HEK293T (cell line): ENCODE results near the gene LNPK.
"Not testable (repeated sequence)": the region's sequence is repeated elsewhere in the genome, so short reads cannot be mapped to it uniquely, and the experiment has no call there.

Experiments
- CTCF ChIA-PET: fragments of 350-600 bp; formaldehyde crosslinking; extraction: SDS; loops from one replicate; lab custom pipeline; 2021; ENCODE audit warnings: antibody characterized with exemption, inconsistent platforms; lab: Yijun Ruan, JAX
- POLR2A ChIA-PET: fragments of 350-600 bp; formaldehyde crosslinking; extraction: SDS; loops from one replicate; lab custom pipeline; 2020; ENCODE audit warnings: antibody characterized with exemption, inconsistent platforms; lab: Yijun Ruan, JAX
- DNase-seq: peaks from one replicate; pipeline ENCODE4 v3.0.0; 2012; ENCODE audit warnings: mixed read lengths; ENCODE audit errors: extremely low spot score
- ARNT ChIP-seq: fragments of 450-650 bp; IDR thresholded peaks from 2 replicates; pipeline ENCODE4 v1.6.1; 2017; ENCODE audit warnings: mild to moderate bottlenecking
- BHLHE40 ChIP-seq: fragments of 450-650 bp; IDR thresholded peaks from 2 replicates; pipeline ENCODE4 v1.6.1; 2016; ENCODE audit warnings: mild to moderate bottlenecking, moderate library complexity, borderline replicate concordance
- CTBP1 ChIP-seq: fragments of 450-650 bp; IDR thresholded peaks from 2 replicates; pipeline ENCODE4 v1.6.1; 2016; ENCODE audit warnings: borderline replicate concordance
- ELF4 ChIP-seq: fragments of 450-650 bp; IDR thresholded peaks from 2 replicates; pipeline ENCODE4 v1.6.1; 2017; ENCODE audit warnings: antibody characterized with exemption
- FOXA1 ChIP-seq: fragments of 450-650 bp; IDR thresholded peaks from 2 replicates; pipeline ENCODE4 v1.6.1; 2016; ENCODE audit warnings: mild to moderate bottlenecking
- FOXK2 ChIP-seq: fragments of 450-650 bp; IDR thresholded peaks from 2 replicates; pipeline ENCODE4 v1.6.1; 2016; ENCODE audit warnings: mild to moderate bottlenecking
- FOXM1 ChIP-seq: fragments of 450-650 bp; IDR thresholded peaks from 2 replicates; pipeline ENCODE4 v1.6.1; 2017; ENCODE audit warnings: mild to moderate bottlenecking, borderline replicate concordance
- HDGF ChIP-seq: fragments of 450-650 bp; IDR thresholded peaks from 2 replicates; pipeline ENCODE4 v1.6.1; 2017; ENCODE audit warnings: antibody characterized with exemption, borderline replicate concordance
- L3MBTL2 ChIP-seq: fragments of 450-650 bp; conservative IDR thresholded peaks from 2 replicates; pipeline ENCODE4 v1.6.1; 2016; ENCODE audit warnings: mild to moderate bottlenecking
- LEF1 ChIP-seq: fragments of 450-650 bp; IDR thresholded peaks from 2 replicates; pipeline ENCODE4 v1.6.1; 2017; ENCODE audit warnings: mild to moderate bottlenecking, borderline replicate concordance
- NFRKB ChIP-seq: fragments of 450-650 bp; IDR thresholded peaks from 2 replicates; pipeline ENCODE4 v1.6.1; 2016; ENCODE audit warnings: mild to moderate bottlenecking, moderate library complexity
- SP1 ChIP-seq: fragments of 450-650 bp; IDR thresholded peaks from 2 replicates; pipeline ENCODE4 v1.6.1; 2017
- SUZ12 ChIP-seq: fragments of 450-650 bp; IDR thresholded peaks from 2 replicates; pipeline ENCODE4 v1.6.1; 2016; ENCODE audit warnings: mild to moderate bottlenecking
- TARDBP ChIP-seq: fragments of 450-650 bp; IDR thresholded peaks from 2 replicates; pipeline ENCODE4 v1.6.1; 2016
- TF ChIP-seq, protein P1 (sequence below): fragments of 450-650 bp; IDR thresholded peaks from 2 replicates; pipeline ENCODE4 v1.6.1; 2016

The LNPK gene

DNA sequence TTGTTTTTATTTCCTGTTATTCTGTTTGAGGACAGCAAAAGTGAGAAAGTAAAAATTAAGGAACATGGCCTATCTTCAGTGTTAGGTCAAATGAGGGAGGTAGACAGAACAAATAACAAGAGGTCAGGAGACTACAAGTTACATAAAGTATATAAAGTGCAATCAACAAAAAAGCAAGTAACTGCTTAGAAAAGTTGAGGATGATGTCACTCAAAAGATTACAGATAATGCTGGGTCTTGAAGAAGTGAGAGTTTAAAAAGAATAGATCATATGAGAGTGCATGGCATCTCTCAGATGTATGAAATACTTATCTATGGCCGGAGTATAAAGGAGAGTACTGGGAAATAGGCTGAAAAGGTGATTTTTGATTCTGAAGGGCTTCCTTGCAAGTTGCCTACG is 79.9 kb downstream of the LNPK start:
- DNase-seq, result no peak
- CTCF ChIA-PET, result interaction anchor here (0.7 kb wide), 1 partner anchor 12 kb away, joined by 3 read pairs; no protein-coding TSS in a partner anchor
- POLR2A ChIA-PET, result no interaction called here
- TF ChIP-seq BHLHE40 (no peak), HDGF (no peak), FOXA1 (no peak), TARDBP (no peak), SP1 (no peak), SUZ12 (no peak)
- TF ChIP-seq, protein P1, sequence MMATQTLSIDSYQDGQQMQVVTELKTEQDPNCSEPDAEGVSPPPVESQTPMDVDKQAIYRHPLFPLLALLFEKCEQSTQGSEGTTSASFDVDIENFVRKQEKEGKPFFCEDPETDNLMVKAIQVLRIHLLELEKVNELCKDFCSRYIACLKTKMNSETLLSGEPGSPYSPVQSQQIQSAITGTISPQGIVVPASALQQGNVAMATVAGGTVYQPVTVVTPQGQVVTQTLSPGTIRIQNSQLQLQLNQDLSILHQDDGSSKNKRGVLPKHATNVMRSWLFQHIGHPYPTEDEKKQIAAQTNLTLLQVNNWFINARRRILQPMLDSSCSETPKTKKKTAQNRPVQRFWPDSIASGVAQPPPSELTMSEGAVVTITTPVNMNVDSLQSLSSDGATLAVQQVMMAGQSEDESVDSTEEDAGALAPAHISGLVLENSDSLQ, result no peak

DNA sequence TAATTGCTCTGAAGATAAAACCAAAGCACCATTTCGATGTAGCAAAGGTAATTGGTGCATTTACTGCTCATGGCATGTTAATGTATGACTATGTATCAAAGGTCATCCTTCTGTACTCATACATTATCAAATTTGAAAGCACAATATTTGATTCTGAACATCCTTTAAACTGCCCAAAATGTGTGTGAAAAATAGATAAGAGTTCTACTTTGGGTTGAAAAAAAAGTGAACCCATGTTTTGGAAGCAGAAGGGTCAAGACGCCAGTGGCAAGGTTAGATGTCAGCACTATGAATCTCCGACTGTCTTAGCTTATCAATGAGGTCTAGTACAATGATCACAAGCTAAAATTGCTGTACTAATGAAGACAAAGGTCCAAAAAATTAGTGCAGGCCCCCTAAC is 83.1 kb downstream of the LNPK start:
- no peak for DNase-seq
- TF ChIP-seq ARNT (no peak), FOXA1 (no peak), TARDBP (no peak), BHLHE40 (no peak), FOXK2 (no peak), L3MBTL2 (no peak), HDGF (no peak)
- TF ChIP-seq, protein P1, result no peak
- CTCF ChIA-PET, result no interaction called here
- POLR2A ChIA-PET, result no interaction called here

GRCh38 chr2:175914846-175915245 is 87.2 kb downstream of the LNPK start:
- TF ChIP-seq L3MBTL2 (no peak), SUZ12 (no peak), SP1 (no peak), LEF1 (no peak), NFRKB (no peak)
- no peak for DNase-seq
- ChIA-PET CTCF (no interaction called here), POLR2A (no interaction called here)

DNA sequence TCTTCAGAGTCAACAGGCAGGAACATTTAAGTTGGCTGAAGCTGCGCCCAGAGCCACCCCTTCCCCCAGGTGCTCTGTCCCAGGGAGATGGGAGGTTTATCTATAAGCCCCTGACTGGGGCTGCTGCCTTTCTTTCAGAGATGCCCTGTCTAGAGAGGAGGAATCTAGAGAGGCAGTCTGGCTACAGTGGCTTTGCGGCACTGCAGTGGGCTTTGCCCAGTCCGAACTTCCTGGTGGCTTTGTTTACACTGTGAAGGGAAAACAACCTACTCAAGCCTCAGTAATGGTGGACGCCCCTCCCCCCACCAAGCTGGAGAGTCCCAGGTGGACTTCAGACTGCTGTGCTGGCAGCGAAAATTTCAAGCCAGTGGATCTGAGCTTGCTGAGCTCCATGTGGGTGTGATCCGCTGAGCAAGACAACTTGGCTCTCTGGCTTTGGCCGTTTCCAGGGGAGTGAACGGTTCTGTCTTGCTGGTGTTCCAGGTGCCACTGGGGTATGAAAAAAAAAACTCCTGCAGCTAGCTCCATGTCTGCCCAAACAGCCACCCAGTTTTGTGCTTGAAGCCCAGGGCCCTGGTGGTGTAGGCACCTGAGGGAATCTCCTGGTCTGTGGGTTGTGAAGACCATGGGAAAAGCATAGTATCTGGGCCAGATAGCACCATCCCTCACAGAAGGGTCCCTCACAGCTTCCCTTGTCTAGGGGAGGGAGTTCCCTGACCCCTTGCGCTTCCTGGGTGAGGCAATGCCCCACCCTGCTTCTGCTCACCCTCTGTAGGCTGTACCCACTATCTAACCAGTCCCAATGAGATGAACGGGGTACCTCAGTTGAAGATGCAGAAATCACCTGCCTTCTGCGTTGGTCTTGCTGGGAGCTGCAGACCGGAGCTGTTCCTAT is 88.0 kb downstream of the LNPK start:
- CTCF ChIA-PET, POLR2A ChIA-PET, DNase-seq: not testable (repeated sequence)

GRCh38 chr2:175913267-175913666 is 88.8 kb downstream of the LNPK start:
- DNase-seq, POLR2A ChIA-PET, CTCF ChIA-PET: not testable (repeated sequence)

GRCh38 chr2:175904035-175904434 is 98.0 kb downstream of the LNPK start:
- no peak for DNase-seq
- ChIA-PET POLR2A (no interaction called here), CTCF (no interaction called here)
- no peak for TF ChIP-seq SUZ12
- no peak for TF ChIP-seq BHLHE40
- TF ChIP-seq CTBP1, result no peak
- no peak for TF ChIP-seq NFRKB
- TF ChIP-seq FOXK2, result no peak
- TF ChIP-seq FOXM1, result no peak
- no peak for TF ChIP-seq ELF4
- TF ChIP-seq L3MBTL2, result no peak
- no peak for TF ChIP-seq TARDBP

DNA sequence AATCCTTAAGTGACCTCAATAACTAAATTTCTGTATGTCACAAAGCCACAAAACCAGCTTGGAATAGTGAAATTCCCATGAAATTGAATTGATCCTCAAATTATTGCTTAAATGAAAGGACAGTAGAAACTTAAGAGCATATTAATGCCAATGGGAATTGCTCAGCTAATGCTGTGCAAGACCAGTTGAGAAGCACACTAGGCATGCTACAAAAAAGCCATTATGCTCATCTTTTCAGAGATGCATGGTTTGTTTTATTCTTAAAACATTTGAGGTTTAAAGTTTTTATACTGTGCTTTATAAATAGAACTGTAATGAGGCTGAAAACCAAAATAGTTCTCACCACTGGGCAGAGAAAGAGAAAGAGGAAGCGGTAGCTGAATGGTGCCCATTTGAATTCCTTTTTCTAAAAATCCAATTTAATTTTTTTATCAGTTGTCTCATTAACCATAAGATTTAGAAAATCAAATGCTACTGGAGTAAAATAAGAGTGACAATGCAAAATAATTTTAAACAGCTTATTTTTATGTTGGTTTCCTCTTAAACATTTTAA is 98.6 kb downstream of the LNPK start:
- no peak for DNase-seq
- TF ChIP-seq LEF1, result no peak
- TF ChIP-seq FOXA1, result no peak
- TF ChIP-seq, protein P1, result no peak
- TF ChIP-seq BHLHE40, result no peak
- TF ChIP-seq L3MBTL2, result no peak
- POLR2A ChIA-PET, result no interaction called here
- CTCF ChIA-PET, result no interaction called here

DNA sequence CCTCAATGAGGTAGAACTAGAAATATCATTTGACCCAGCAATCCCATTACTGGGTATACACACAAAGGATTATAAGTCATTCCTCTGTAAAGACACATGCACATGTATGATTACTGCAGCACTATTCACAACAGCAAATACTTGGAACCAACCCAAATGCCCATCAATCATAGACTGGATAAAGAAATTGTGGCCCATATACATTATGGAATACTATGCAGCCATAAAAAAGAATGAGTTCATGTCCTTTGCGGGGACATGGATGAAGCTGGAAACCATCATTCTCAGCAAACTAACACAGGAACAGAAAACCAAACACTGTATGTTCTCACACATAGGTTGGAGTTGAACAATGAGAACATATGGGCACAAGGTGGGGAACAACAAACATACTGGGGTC is 106.1 kb downstream of the LNPK start:
- POLR2A ChIA-PET, CTCF ChIA-PET, DNase-seq: not testable (repeated sequence)
